Stimulated activated CD8-positive, alpha-beta memory T cell treated with anti-CD3 and anti-CD28 coated beads, Interleukin-4, amount 100 ng/mL, for 1 hour (primary cell): ENCODE data around the gene CRYGN.

Source experiments
- DNase-seq, 2 donors: peaks; one replicate each; pipeline ENCODE4 v3.0.0-alpha.2; 2020; ENCODE audit warnings: low read depth in 2 of 2, low spot score in 1 of 2

Gene CRYGN

DNA sequence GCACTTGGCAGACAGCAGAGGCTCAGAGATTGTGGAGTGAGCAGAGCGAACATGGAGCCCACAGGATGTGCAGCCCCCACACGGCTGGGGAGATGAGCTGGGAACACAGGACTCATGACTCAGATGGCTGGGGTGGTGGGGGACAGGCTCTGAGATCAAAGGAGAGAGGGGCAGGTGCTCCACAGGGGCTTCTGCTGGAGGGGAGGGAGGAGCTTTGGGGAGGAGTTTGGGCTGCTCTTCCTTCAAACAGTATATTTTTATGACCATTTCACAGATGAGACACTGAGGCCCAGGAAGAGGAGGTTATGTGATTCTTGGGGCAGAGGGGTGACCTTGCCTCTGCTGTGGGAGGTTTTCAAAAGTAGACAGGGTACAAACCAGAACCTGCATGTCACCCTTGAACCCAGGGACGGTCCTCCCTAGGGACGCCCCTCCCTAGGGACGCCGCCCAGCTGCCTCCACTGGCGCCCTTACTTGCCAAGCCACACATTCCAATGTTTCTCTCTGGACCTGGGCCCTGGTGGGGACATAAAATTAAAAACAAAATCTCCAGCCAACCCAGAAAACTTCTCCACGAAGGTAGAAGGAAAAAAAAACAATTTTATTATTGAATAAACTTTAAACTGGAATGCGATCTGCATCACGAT lies 981 bp upstream of the CRYGN start:
- no peak for DNase-seq

DNA sequence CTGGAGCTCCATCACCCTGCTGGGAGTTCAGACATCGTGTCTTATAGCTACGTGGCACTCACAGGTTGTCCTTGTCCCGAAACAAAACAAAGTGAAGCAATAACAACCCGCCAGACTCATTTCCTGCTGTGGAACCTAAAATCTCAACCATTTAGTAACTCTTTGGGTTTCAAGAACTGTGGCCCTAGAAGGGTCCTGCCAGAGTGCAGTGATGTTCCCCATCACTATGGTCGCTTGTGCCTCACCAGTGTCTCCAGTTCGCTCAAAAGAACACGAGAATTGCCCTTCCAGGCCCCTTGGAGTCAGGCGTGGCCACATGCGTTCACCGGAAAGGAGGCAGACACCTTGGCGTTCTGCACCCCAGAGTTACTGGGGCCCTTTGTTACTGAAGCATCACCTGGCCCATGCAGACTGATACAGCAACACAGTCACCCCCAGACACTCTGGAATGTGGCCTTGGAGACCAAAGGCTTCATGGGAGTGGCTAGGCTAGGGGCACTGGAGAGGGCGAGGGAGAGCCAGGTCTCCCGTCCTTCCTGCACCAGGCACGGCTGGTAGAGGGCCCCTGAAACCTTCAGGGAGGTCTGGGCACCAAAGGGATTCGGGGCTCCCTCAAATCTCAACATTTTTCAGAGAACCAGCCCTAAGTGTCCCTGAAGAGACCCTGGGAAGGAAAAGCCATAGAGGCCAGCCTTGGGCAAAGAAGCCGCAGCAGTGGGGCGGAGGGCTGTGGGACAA lies 908 bp downstream of the CRYGN start:
- no peak for DNase-seq

DNA sequence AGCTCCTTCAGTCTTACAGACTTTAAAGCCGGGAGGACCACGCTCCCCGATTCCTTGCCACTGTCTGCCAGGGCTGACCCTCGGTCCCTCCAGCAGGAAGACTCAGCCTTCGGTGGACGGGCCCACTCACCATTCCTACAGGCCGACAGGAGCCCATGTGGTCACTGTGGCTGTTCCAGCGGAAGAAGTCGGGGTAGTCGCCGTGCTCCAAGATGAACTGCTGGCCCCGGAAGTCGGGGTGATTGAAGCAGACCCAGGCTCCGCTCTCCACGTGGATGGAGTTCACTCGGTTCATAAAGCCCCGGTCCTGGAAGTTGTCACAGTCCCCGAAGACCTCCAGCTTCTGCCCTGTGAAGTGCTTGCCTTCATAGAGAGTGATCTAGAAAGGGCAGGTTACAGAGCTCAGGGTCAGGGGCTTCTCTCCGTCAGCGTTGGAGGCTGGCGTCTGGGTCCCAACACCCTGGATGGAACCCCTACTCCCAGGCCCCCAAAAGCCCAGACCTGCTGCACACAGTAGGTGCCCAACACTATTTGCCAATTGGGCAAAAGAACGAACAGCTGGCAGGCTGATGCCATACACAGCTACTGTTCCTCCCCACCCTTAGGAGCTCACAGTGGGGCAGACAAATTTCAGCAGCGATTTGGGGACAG lies 1.9 kb downstream of the CRYGN start:
- DNase-seq: no peak

DNA sequence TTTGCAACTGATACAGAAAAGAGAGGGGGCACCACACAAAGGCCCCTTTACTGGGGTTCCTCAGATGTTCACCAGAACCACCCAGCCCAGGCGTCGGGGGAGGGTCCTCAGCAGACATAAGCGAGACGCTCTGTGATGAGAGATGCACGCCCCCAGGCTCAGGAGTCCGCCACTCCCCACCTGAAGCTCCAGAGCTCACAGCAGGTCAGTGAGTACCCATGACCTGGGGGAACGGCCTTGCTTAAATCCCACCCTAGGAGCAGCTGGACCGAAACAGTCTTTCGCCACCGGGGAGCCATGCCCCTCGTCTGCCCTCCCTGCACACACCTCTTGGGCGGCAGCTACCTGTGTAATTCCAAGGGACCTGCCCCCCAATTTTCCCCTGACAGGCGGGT lies 2.8 kb downstream of the CRYGN start:
- no peak for DNase-seq

DNA sequence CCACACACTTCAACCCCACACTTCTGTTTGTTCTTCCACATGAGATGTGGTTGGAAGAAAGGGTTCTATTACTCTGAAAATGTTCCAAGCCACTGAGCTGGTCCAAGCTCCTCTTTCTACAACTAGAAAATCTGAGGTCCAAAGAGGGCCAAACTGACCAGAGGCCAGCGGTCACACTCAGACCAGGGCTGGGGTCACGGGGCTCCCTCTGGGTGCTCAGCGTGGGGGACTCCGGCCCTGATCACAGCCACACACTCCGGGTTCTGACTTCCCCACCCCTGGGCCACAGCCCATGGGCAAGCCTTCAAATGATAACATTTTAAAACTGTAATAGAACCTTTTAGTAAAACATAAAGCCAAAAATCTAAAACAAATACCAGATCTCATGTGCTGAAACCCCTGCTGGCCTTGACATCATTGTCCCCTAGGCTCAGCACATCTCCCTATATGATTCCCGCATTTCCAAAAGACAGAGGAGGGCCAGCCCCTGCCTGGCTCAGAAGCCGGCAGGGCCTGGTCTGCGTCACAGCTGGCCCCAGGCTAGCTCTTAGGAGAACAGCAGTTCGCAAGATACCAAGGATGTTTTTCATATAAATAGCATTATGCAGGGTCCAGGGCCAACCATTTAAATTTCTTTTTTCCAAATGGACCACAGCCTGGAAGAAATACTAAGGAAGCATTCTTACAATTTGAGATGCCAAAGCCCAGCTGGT lies 3.3 kb downstream of the CRYGN start:
- DNase-seq: no peak

DNA sequence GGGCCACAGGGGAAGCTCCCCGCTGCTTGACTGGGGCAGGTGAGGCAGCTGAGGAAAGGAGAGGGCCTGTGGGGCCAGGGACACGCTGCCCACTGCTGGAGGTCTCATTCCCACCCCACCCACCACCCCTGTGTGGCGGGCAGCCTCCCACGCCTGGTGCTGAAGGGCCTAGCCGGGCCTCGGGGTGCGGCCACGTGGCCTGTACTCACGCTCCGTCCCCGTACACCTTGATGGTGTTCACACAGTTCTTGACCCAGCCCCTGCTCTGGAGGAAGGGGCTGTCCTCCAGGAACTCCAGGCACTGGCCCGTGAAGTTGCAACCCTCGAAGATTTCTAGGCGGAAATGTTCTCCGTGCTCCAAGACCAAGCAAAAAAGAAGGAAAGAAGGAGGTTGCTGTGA lies 4.0 kb downstream of the CRYGN start:
- DNase-seq: no peak

DNA sequence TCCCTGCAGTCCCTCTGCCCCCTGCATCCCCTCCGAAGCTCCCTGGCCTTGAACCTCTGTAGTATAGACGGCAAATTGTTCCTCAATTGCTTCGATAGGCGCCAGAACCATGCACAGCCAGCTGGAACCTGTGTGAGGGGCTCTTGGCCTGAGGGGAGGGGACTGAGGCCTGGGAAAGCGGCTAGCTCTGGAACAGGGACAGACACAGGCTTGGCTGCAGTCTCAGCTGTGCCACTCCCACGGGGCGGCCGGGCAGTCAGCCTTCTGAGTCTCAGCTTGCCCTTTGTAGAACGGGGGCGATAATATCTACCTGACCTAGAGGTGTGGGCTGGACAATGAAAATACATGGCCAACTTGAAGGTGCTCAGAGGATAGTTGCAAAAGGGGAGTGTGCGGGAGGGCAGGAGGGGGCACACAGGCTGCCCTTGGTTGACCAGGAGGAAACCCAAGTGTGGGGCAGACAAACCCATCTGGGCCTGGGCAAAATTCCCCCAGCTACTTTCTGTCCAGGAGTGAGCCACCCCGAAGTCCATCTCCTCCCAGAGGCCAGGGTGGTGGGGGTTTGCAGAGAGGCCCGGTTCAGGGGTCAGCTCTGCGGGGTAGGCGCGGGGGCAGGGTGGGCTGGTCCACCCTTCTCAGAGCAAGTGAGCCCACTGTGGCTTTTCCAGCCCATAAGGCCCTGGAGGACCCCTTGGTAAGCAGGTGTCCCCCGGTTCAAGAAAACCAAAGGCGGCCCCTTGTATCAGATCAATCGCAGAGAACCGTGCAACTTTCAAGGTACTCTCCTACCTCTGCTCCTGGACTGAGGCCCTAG lies 4.6 kb downstream of the CRYGN start:
- no peak for DNase-seq

DNA sequence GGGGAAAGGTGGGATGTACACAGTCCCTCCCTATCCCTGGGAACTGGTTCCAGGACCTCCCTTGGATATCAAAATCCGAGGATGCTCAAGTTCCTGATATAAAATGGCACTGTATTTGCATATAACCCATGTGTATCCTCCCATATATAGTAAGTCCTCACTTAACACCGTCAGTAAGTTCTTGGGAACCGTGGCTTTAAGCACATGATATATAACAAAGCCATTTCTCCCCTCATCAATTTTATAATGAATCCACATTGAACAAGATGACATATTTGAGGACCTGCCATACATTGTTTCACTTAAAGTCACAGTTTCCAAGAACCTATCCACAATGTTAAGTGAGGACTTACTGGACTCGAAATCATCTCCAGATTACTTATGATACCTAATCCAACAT lies 5.4 kb downstream of the CRYGN start:
- DNase-seq: no peak

DNA sequence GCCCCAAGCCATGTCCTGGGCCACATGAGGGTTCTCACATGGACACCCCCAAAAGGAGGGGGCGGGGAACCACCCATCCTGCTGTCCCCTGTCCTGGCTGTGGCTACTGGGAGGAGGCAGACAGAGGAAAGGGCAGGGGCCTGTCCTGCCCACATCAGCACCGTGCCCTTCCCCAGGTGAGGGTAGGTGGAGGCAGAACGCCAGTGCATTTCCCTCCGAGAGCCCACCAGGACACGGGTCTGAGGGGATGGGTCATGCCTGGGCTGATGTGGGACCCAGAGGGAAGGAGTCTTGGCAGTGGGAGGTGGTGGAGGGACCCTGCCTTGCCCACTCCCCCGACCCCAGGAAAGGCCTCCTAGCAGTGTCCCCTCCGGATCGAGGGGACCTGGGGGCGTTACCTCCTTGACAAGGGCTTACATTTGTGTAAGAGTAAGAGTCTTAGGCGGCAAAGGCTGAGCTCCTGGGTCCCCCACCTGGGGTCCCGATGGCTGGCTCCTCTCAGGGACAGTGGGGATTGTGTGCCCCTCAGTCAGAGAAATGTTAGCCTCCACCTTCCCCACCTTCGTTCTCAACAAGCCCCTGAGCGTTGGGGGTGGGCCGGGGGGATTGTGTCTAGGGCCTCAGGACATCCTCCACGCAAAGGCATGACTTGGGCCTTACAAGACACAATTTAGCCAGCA lies 6.1 kb downstream of the CRYGN start:
- no peak for DNase-seq

DNA sequence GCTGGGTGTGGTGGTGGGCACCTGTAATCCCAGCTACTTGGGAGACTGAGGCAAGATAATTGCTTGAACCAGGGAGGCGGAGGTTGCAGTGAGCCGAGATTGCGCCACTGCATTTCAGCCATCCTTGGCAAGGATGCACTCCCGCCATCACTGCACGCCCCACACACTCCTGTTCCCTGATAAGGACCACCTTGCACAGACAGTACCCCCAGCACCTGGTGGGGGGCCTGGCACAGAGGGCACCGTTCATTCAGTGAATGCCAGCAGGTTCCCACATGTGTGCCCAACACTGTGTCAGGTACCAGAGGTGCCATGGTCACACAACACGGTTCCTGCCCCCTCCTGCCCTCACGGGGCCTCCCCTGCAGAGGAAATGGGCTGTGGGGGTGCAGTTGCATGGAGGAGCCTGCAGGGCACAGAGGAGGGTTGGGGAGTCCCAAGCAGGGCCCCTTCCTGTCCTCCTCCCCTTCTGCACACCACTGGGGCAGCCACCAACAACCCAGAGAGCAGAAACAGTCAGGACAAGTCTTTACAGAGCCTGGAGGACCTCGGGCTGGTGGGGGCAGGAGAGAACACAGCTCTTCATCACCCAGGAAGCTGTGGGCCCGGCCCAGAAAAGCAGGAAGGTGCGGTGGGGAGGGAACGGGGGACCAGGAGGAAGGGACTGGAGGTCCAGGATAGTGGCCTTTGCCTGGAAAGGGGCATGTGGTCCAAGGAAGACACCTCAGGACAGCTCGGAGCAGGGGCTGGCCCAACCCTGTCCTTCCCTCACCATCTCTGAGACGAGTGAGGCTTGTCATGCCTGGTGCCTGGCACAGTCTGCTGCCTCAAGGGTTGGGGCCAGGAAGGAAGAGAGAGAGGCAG lies 7.1 kb downstream of the CRYGN start:
- DNase-seq: no peak

DNA sequence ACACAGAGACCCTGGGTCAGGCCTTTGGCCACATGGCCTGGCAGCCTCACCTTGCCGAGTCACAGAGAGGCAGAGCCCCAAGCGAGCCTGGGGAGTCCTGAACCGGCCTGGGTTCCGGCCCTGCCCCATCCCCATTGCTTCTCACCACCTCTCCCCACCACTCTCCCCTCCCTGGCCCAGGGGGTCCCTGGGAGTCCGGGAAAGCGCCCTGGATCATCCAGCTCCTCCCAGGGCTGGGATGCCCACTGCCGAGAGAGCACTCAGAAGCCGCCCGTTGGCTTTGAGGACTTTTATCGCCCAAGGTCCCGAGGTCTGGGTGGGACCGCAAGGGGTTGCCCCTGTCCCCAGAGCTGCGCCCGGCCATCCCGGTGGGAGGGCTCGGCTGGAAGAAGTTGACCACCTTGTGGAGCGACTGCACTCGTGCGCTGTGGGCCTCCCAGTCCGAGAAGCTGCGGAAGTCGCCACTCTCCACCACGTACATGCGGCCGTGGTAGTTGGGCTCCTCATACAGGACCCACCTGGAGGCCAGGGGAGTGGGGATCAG lies 8.1 kb downstream of the CRYGN start:
- DNase-seq: no peak

DNA sequence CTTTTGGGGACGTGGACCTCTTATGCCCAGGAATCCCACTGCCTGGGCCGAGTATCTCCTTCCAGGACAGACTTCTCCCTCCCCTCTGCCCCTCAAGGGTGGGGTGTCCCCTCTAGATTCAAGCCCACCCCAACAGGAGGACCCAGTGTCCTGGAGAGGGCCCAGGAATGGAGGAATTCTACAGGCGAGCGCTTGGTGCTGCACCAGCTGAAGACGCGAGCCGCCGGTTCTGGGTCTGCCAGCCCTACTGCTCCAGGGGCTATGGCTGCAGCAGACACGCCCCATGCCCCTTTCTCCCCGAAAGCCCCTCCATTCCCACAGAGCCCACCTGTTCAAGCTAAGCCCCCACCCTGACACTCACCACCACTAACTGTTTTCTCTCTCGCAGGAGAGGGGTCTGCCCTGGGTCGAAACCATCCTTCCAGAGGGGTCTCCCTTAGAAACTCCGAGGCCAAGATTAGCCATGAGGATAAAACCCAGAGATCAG lies 8.6 kb downstream of the CRYGN start:
- no peak for DNase-seq

DNA sequence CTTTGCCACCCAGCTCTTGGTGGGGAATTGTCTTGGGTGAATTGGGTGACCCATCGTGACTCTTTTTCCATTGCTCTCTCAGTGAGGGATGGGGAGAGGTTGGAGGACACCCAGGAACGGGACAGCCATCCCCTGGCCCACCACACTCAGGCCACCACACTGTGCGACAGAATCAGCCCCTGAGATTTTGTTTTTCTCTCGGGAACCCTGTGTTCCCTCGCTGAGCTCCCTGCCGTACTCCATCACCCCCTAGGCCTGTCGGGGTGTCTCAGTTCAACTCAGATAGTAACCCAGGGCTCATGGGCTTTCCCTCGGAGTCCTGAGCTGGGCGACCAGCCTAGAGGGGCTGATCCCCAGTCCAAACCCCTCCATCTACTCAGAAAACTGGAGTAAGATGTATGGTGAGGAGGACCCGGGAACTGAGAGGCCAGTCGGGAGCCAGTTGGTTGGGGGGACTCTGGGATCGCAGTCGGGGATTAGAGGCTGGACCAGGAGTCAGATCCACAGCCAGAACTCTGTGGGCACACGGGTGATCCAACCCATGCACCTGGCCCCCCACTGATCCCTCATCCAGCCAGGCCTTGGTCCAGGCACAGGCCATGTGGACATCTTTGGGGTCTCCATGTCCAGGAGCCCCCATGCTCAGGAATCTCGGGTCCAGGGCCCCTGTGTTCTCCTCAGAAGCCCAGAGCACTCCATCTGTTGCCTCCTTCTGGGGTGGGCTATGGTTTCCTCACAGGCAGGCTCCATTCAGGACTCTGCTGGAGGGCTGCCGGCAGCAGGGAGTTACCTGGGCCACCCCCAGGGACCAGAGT lies 9.3 kb downstream of the CRYGN start:
- DNase-seq: no peak

DNA sequence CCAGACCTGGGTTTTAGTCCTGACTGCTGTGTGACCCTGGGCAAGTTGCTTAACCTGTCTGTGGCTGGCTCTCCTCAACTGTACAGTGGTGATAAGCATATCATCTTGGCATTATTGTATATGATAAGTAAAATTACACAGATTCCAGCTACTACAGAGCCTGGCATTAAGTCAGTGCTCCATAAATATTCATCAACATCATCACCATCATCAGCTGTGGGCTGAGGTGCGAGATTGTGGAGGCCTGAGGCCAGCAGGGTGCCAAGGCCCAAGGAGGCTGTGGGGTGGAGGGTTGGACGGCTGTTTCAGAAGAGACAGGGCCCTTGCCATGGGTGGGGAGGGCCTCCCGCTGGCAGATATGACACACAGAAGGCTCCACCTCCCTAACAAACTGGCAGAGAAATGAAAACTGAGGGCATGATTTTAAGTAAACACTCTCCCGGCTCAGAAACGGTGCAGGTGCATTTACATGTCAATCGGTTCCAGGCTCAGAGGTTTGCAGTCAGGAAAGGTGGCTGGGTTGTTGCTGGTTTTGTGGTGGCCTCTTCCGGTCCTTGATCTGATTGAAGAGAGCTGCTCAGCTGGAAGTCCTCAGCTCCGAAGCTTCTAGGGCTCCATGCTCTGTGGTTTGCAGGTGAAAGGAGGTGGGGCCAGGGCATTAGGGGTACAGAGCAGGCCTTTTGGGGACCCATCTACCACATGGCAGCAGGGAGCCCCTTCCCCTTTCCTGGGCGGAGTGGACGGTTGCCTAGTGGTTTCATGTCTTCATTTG lies 10.2 kb downstream of the CRYGN start:
- peak in 1 of 2 donors; percentile 29 for DNase-seq

DNA sequence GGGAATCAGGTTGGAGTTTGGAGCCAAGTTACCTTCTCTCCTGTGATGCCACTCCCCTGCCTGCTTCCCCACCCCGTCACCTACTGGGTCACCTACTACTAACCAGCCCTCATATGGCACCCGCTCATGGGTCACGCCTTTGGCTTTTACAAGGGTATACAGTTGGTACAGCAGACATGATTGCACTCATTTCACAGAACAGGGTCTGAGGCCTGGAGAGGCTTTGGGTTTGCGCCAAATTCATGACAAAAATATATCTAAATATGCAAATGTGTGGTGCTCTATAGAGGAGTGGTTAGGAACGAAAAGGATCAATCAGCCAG lies 10.7 kb downstream of the CRYGN start:
- no peak for DNase-seq

DNA sequence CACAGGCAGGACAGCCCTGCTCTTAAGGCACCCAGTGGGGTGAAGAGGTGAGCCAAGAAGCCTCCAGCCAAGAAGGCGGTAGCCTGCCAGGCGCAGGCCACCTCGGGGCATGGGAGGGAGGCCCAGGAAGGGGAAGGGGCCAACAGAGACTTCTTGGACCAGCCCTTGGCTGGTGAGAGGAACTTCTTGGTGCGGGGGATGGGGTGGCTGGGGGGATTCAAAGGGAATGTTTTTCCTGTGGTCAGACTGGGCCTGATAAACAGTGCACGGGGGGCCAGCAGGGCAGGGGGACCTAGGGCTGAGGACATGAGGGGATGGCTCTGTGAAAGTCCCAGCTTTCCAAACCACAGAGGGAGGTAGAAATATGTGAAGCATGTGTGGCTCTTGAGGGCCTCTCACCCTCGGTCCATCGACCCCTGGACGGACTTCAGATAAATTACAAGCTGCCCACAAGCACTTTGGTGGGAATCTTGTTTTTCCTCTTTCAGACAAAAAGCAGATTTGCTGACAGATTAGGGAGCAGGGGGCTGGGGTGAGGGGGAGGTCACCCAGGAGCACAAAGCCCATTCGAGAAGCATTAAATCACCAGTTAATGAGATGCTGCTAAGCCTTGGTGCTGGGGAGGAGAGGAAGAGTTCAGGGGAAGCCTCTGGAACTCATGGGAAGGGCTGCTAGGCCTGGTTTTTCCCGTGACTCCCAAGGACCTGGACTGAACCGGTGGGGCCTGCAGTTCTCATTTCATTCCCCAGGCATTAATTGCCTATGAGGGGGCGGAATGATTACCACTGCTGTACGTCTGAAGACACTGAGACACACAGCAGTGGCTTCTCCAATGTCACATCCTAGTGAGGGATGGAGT lies 11.3 kb downstream of the CRYGN start:
- DNase-seq: no peak
